Measurements from ENCODE around the gene P2RX3.

- TF ChIP-seq ZNF24 (IDR thresholded peaks at IDR 0.05) = no peak
- TF ChIP-seq TARDBP (IDR thresholded peaks at IDR 0.05; ENCODE audit: borderline replicate concordance) = no peak
Measured at GRCh38 chr11:57340039-57340615, 2.0 kb downstream of the P2RX3 start.
